Stimulated activated CD8-positive, alpha-beta memory T cell treated with anti-CD3 and anti-CD28 coated beads, Interleukin-4, amount 100 ng/mL, for 48 hours (primary cell): ENCODE measurements around the gene ELMO3.
A peak's percentile ranks its signal among the peaks of the same experiment; 100 is the strongest.

Experiments used
- DNase-seq: peaks from one replicate; pipeline ENCODE4 v3.0.0-alpha.2; 2020

The ELMO3 gene

GRCh38 chr16:67163999-67164558, 34.9 kb upstream of the ELMO3 start:
- DNase-seq: peak; percentile 36

GRCh38 chr16:67164599-67165061, 34.3 kb upstream of the ELMO3 start, which contains the start of gene HSF4:
TSS of gene HSF4 (plus strand) at chr16:67164745. CDS start at chr16:67164812, 67 bp downstream.
- DNase-seq: no peak

GRCh38 chr16:67165121-67166078, 33.5 kb upstream of the ELMO3 start:
- DNase-seq: peak; percentile 47

GRCh38 chr16:67166110-67166547, 32.8 kb upstream of the ELMO3 start:
- DNase-seq: no peak

GRCh38 chr16:67166598-67167168, 32.2 kb upstream of the ELMO3 start:
- DNase-seq: no peak

- no peak for DNase-seq
Observed at GRCh38 chr16:67167588-67167987, 31.3 kb upstream of the ELMO3 start.

- DNase-seq: no peak
Observed at GRCh38 chr16:67169011-67169451, 29.9 kb upstream of the ELMO3 start.

GRCh38 chr16:67169642-67170167, 29.2 kb upstream of the ELMO3 start:
- DNase-seq: peak; percentile 77

- DNase-seq: peak; percentile 73
Observed at GRCh38 chr16:67170168-67170948, 28.6 kb upstream of the ELMO3 start, which contains the start of gene NOL3. TSS of gene NOL3 (plus strand) at chr16:67170538.

GRCh38 chr16:67170949-67171649, 27.8 kb upstream of the ELMO3 start:
- no peak for DNase-seq

GRCh38 chr16:67173323-67173722, 25.6 kb upstream of the ELMO3 start:
- no peak for DNase-seq

GRCh38 chr16:67173808-67174705, 24.9 kb upstream of the ELMO3 start:
- peak; percentile 76 for DNase-seq

- DNase-seq: no peak
Observed at GRCh38 chr16:67174706-67175231, 24.2 kb upstream of the ELMO3 start.

GRCh38 chr16:67176662-67177061, 22.3 kb upstream of the ELMO3 start:
- no peak for DNase-seq

- DNase-seq: no peak
Observed at GRCh38 chr16:67177743-67178699, 20.9 kb upstream of the ELMO3 start.

GRCh38 chr16:67179421-67180080, 19.4 kb upstream of the ELMO3 start:
- DNase-seq: no peak

- no peak for DNase-seq
Observed at GRCh38 chr16:67180166-67180565, 18.8 kb upstream of the ELMO3 start.

GRCh38 chr16:67181346-67181745, 17.6 kb upstream of the ELMO3 start:
- DNase-seq: no peak

GRCh38 chr16:67182288-67182687, 16.6 kb upstream of the ELMO3 start:
- no peak for DNase-seq
